ENCODE measurements around the gene MRPS27. TPM values are rescaled to one million over a fixed set of nuclear protein-coding genes. Genes with fewer than 3 reads are reported as not detected.

MRPS27 gene
- total RNA-seq, 4 donors from 2014 or later: 33.2 to 74.9 (median 62.3) TPM

DNA sequence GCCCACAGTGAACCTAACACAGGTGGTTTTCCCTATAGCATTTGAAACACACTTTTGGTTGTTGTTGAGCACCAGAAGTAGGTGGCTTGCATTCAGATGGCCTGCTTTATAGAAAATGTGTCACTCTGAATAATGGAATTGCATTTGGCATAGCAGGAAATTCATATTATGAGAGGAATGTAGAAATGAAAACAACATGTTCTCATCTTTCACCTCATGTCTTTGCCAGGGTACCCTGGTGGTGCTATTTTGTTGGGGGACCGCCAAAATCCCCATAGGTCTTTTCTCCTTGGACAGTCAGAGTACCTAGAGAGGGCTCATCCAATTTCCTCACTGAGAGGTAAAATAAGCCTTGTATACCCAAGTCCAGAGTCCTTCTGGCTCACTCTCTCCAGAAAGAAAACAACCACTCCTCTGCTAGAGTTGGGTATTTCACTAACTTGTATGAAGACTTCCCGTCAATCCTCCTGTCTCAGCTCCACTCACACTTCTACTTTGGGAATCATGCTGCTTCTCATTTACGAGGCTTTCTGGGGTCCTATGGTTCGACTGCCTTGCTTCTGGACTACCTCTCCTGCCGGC, 67.4 kb downstream of the MRPS27 start:
- ATAC-seq (no peak), DNase-seq (no peak)
- no peaks in the 10 kb centered on the region for H3K36me3 ChIP-seq
- in situ Hi-C loops (cut with MboI; ENCODE audit: low sequenced_read_pairs in 4 of 4) (no loop called here), intact Hi-C loops (cut with DNase I; ENCODE audit: low total_unique reads) (no loop called here)
- H3K4me1 ChIP-seq: peaks cover 28 to 33% of the 10 kb centered on the region in 2 donors
- no peaks in the 10 kb centered on the region for H3K27me3 ChIP-seq
- H3K27ac ChIP-seq: no peak overlapping the region
- H3K9me3 ChIP-seq: no peaks in the 10 kb centered on the region
- H3K4me3 ChIP-seq: no peak overlapping the region
- TF ChIP-seq, protein P1, sequence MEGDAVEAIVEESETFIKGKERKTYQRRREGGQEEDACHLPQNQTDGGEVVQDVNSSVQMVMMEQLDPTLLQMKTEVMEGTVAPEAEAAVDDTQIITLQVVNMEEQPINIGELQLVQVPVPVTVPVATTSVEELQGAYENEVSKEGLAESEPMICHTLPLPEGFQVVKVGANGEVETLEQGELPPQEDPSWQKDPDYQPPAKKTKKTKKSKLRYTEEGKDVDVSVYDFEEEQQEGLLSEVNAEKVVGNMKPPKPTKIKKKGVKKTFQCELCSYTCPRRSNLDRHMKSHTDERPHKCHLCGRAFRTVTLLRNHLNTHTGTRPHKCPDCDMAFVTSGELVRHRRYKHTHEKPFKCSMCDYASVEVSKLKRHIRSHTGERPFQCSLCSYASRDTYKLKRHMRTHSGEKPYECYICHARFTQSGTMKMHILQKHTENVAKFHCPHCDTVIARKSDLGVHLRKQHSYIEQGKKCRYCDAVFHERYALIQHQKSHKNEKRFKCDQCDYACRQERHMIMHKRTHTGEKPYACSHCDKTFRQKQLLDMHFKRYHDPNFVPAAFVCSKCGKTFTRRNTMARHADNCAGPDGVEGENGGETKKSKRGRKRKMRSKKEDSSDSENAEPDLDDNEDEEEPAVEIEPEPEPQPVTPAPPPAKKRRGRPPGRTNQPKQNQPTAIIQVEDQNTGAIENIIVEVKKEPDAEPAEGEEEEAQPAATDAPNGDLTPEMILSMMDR (IDR thresholded peaks at IDR 0.05 in 4 of 5, conservative IDR thresholded peaks at IDR 0.05 in 1 of 5): no peak
- no peak for TF ChIP-seq POLR2A (IDR thresholded peaks at IDR 0.05)

DNA sequence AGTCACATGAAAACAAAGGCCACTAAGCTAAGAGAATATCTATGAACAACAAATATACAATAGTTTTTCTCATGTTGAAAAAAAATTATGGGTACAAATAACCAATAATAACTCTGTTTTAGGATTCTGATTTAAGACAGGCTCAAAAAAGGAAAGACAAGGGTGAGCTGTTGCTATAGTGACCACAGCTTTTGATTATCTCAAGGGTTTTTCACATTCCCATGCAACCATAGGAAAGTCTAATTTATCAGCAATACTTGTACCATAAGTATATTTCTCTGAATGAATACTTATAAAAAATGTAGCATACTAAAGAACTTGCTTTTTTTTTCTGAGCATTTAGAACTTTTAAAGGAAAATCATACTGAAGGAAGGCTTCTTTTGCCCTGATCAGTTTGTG, 68.0 kb downstream of the MRPS27 start:
- Histone ChIP-seq H3K4me1 (peaks cover 35 to 40% of the 10 kb centered on the region in 2 donors), H3K27me3 (no peaks in the 10 kb centered on the region), H3K36me3 (no peaks in the 10 kb centered on the region), H3K9me3 (no peaks in the 10 kb centered on the region), H3K27ac (no peak overlapping the region), H3K4me3 (no peak overlapping the region)
- DNase-seq (no peak), ATAC-seq (no peak)
- in situ Hi-C loops (cut with MboI; ENCODE audit: low sequenced_read_pairs in 4 of 4): no loop called here
- TF ChIP-seq POLR2A (IDR thresholded peaks at IDR 0.05): no peak
- TF ChIP-seq, protein P1 (IDR thresholded peaks at IDR 0.05 in 4 of 5, conservative IDR thresholded peaks at IDR 0.05 in 1 of 5): no peak
- intact Hi-C loops (cut with DNase I; ENCODE audit: low total_unique reads): no loop called here

DNA sequence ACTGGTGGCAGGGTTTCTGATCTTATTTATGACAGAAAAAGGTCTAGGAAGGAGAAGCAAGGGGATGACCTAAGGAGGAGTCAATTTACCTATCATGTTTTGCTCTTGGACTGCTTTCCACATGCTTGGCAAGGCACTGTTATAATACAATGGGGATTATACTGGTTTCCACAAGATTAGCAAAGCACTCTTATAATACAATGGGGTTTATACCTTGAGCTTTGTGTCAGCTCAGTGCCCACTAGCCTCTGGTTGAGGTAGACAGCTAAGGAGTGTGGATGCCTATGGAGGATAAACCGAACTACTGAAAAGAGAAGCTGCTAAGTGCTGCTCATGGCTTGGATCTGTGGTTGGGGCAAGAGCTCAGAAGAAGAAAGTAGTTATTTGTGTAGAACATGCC, 68.7 kb downstream of the MRPS27 start:
- DNase-seq: no peak
- Histone ChIP-seq H3K36me3 (no peaks in the 10 kb centered on the region), H3K9me3 (no peaks in the 10 kb centered on the region), H3K27ac (no peak overlapping the region), H3K4me3 (no peak overlapping the region), H3K4me1 (peaks cover 40 to 46% of the 10 kb centered on the region in 2 donors), H3K27me3 (no peaks in the 10 kb centered on the region)
- in situ Hi-C loops (cut with MboI; ENCODE audit: low sequenced_read_pairs in 4 of 4) (no loop called here), intact Hi-C loops (cut with DNase I; ENCODE audit: low total_unique reads) (no loop called here)
- no peak for ATAC-seq
- TF ChIP-seq, protein P1 (IDR thresholded peaks at IDR 0.05 in 4 of 5, conservative IDR thresholded peaks at IDR 0.05 in 1 of 5): no peak
- TF ChIP-seq POLR2A (IDR thresholded peaks at IDR 0.05): no peak

DNA sequence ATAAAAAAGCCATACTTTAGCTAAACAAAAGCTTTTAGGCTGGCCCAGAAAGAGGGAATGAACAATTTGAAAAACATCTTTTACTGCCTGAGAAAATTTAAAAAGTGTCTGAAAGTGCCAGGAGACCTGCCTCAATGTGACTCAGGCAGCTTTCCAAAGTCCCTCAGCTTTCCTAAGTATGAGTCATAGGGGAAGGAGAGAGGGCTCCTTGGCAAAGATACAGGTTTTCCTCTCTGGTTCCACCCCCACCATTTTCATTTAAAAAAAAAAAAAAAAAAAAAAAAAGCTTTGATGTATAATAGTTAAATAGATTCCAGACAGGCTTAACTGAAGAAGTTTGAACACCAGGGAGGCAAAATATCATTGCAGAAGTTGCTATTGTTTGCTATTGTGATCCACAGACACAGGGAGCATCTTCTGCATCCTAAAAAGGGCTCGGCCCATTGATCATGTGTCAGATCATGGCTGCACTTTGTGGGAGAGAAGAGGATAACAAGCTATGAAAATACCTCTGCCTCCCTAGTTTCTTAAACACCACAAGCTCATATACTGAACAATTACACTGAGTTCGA, 71.5 kb downstream of the MRPS27 start:
- H3K9me3 ChIP-seq: no peaks in the 10 kb centered on the region
- intact Hi-C loops (cut with DNase I; ENCODE audit: low total_unique reads): loop anchor here (10.0 kb wide), 1 partner anchor 114 kb away; no protein-coding TSS in a partner anchor
- DNase-seq (peak in 1 of 2 donors; percentile 38), ATAC-seq (peak; percentile 68 to 79)
- H3K27ac ChIP-seq: peak overlapping the region; percentile 30 to 48 (median 39)
- in situ Hi-C loops (cut with MboI; ENCODE audit: low sequenced_read_pairs in 4 of 4): no loop called here
- H3K36me3 ChIP-seq: no peaks in the 10 kb centered on the region
- TF ChIP-seq POLR2A (IDR thresholded peaks at IDR 0.05): no peak
- TF ChIP-seq, protein P1 (IDR thresholded peaks at IDR 0.05 in 4 of 5, conservative IDR thresholded peaks at IDR 0.05 in 1 of 5): no peak
- no peak overlapping the region for H3K4me3 ChIP-seq
- no peaks in the 10 kb centered on the region for H3K27me3 ChIP-seq
- peaks cover 44 to 55% of the 10 kb centered on the region in 2 donors for H3K4me1 ChIP-seq
